Measurements from ENCODE around the gene RAPGEF6.

DNA sequence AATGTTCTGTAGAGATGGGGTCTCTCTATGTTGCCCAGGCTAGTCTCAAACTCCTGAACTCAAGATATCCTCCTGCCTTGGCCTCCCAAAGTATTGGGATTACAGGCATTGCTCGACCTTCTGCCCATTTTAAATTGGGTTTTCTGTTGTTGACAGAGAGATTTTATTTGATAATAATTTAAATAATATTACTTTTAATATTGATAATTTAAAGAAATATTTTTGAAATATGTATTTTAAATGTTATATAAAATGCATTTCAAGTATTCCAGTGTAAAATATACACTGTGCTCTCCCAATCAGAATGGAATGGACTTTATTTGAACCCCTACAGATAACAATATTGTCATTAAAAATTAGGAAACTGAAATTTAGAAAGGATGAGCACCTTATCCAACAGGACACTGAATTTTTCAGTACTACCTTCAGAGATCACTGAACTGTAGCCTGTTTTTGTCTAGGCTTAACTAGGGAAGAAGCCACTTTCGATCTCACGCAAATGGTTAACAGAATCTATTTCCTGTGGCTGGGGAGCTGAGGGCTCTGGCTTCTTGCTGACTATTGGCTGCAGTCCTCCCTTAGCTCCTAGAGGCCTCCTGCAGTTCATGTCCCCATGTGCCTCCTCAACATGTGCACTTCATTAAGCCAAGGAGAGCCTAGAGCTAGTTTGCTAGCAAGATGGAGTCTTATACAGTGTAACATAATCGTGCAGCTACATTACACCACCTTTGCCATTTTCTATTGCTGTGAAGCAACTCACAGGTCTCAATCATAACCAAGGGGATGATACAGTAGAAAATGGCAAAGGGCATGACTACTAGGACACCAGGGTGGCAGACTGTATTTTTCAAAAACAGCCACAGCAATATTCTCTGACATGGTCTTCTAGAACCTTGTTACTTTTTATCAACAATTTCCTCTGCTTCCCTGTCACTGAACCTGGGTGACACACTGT is 221.1 kb downstream of the RAPGEF6 start:
- TF ChIP-seq, protein P1, sequence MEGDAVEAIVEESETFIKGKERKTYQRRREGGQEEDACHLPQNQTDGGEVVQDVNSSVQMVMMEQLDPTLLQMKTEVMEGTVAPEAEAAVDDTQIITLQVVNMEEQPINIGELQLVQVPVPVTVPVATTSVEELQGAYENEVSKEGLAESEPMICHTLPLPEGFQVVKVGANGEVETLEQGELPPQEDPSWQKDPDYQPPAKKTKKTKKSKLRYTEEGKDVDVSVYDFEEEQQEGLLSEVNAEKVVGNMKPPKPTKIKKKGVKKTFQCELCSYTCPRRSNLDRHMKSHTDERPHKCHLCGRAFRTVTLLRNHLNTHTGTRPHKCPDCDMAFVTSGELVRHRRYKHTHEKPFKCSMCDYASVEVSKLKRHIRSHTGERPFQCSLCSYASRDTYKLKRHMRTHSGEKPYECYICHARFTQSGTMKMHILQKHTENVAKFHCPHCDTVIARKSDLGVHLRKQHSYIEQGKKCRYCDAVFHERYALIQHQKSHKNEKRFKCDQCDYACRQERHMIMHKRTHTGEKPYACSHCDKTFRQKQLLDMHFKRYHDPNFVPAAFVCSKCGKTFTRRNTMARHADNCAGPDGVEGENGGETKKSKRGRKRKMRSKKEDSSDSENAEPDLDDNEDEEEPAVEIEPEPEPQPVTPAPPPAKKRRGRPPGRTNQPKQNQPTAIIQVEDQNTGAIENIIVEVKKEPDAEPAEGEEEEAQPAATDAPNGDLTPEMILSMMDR (IDR thresholded peaks at IDR 0.05), result no peak
- no peak for TF ChIP-seq POLR2A (IDR thresholded peaks at IDR 0.05)
- no peak for TF ChIP-seq POLR2AphosphoS5 (IDR thresholded peaks at IDR 0.05)
- TF ChIP-seq EP300 (IDR thresholded peaks at IDR 0.05), result no peak
